Uterus (tissue), 2 donors: ENCODE measurements around the gene EPB41L4A.

Source experiments
- CTCF ChIP-seq, 4 experiments: fragments of 200-600 bp in 2 of 4; fragments of 450-650 bp in 2 of 4; sonication (generic) in 2 of 4; IDR thresholded peaks; one replicate each; pipeline ENCODE4 v1.5.1; 2016 to 2019; ENCODE audit warnings: antibody characterized with exemption in 4 of 4, mild to moderate bottlenecking in 2 of 4, moderate library complexity in 1 of 4
- POLR2A ChIP-seq, 2 donors: fragments of 450-650 bp; IDR thresholded peaks; one replicate each; pipeline ENCODE4 v1.6.1; 2016; ENCODE audit warnings: antibody characterized with exemption in 2 of 2, mild to moderate bottlenecking in 1 of 2, moderate library complexity in 1 of 2

DNA sequence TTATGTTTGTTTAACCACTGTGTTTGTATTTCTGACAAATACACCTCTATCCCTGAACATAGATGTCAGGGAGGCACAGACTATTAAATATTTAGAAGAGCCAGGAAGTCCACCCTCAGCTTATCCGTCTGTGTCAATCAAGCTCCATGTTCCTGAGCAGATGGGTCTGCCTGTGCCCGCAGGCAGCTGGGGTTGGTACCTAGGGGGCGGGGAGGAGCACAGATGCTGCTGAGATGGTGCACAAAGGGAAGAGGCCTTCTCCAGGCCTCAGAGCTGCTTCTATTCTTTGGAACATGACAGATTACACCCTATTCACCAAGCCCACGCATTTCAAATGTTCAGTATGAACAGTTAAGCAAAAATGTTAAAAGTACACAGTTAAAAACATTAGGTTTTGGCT, 142.1 kb downstream of the EPB41L4A start:
- TF ChIP-seq CTCF (IDR thresholded peaks at IDR 0.05) (no peak), POLR2A (IDR thresholded peaks at IDR 0.05) (no peak)
